ENCODE data around the gene ATP2B2. TPM values are rescaled to one million over a fixed set of nuclear protein-coding genes. Genes with fewer than 3 reads are reported as not detected.

ATP2B2 gene
- total and polyA plus RNA-seq, 2 experiments from 2014 or later = 0.42 to 0.63 TPM

DNA sequence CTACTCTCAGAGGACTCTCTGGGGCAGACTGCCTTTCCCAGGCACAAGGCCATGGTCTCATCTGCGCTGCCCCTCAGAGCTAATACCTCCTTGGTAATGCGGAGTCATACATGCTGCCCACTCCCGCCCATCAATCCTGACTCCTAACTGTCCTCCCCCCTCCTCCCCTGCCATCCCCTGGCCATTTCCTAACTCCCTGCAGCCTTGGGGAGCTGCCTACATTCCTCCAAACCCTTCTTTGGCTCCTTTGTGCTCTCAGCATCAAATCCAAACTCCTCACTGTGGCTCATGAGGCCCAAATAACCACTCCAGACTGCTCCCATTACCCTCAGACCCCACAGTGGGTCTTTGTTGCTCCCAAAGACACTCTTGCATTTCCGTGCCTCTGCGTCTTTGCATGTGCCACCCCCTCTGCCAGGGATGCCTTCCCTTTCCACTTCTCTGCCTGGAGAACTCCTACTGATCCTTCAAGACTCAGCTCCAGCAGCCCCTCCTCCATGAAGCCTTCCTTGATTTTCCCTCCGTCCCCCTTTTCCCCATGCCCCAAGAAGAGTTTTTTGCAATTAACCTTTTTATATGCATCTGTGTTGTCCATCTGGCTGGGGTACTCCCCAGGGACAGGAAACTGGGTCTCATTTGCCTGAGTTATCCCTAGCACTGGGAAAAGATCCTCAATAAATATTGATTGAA is 5.5 kb upstream of the ATP2B2 start:
- Histone ChIP-seq H3K27ac (ENCODE audit: low read depth) (no peak overlapping the region), H3K9me2 (ENCODE audit: insufficient read depth) (no peaks in the 10 kb centered on the region), H3F3A (replicated peaks; ENCODE audit: low read depth) (no peaks in the 10 kb centered on the region), H3K79me2 (replicated peaks; ENCODE audit: insufficient read depth) (no peaks in the 10 kb centered on the region), H3K4me3 (no peak overlapping the region), H3K4me1 (ENCODE audit: insufficient read depth) (no peaks in the 10 kb centered on the region; the same call in 1 of the 2 replicates), H3K27me3 (ENCODE audit: insufficient read depth) (no peaks in the 10 kb centered on the region), H3K4me2 (no peak overlapping the region), H2AFZ (no peak overlapping the region; the same call in 1 of the 2 replicates), H4K20me1 (replicated peaks; ENCODE audit: insufficient read depth) (no peaks in the 10 kb centered on the region), H3K36me3 (ENCODE audit: insufficient read depth) (no peaks in the 10 kb centered on the region)
- DNase-seq (ENCODE audit: low spot score) (no peak), ATAC-seq (no peak)
- Mint-ChIP-seq H3K4me3 (no peak overlapping the region), H3K9me3 (no peaks in the 10 kb centered on the region), H3K4me1 (peaks cover 25% of the 10 kb centered on the region), H3K36me3 (ENCODE audit: low read depth) (no peaks in the 10 kb centered on the region), H3K27me3 (ENCODE audit: insufficient read depth, low read depth, poor library complexity) (peaks cover 10% of the 10 kb centered on the region), H3K27ac (peak overlapping the region; percentile 35)
- TF ChIP-seq, protein P1, sequence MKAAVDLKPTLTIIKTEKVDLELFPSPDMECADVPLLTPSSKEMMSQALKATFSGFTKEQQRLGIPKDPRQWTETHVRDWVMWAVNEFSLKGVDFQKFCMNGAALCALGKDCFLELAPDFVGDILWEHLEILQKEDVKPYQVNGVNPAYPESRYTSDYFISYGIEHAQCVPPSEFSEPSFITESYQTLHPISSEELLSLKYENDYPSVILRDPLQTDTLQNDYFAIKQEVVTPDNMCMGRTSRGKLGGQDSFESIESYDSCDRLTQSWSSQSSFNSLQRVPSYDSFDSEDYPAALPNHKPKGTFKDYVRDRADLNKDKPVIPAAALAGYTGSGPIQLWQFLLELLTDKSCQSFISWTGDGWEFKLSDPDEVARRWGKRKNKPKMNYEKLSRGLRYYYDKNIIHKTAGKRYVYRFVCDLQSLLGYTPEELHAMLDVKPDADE (IDR thresholded peaks at IDR 0.05) = no peak
- TF ChIP-seq STAT1 (IDR thresholded peaks at IDR 0.05; ENCODE audit: unreplicated experiment) (no peak), NANOG (IDR thresholded peaks at IDR 0.05; ENCODE audit: borderline replicate concordance) (no peak), EZH2phosphoT487 (IDR thresholded peaks at IDR 0.05; ENCODE audit: unreplicated experiment) (no peak), ZNF331 (CRISPR knock-in tag; IDR thresholded peaks at IDR 0.05; ENCODE audit: low read depth) (no peak), ZNF114 (CRISPR knock-in tag; IDR thresholded peaks at IDR 0.05) (no peak), EZH2 (IDR thresholded peaks at IDR 0.05; ENCODE audit: low read depth, unreplicated experiment) (no peak), POLR2AphosphoS5 (IDR thresholded peaks at IDR 0.05; ENCODE audit: low read depth) (no peak), CREB1 (CRISPR knock-in tag; IDR thresholded peaks at IDR 0.05; ENCODE audit: low read depth) (no peak), JUNB (IDR thresholded peaks at IDR 0.05; ENCODE audit: unreplicated experiment) (no peak)
- TF ChIP-seq, protein P2, sequence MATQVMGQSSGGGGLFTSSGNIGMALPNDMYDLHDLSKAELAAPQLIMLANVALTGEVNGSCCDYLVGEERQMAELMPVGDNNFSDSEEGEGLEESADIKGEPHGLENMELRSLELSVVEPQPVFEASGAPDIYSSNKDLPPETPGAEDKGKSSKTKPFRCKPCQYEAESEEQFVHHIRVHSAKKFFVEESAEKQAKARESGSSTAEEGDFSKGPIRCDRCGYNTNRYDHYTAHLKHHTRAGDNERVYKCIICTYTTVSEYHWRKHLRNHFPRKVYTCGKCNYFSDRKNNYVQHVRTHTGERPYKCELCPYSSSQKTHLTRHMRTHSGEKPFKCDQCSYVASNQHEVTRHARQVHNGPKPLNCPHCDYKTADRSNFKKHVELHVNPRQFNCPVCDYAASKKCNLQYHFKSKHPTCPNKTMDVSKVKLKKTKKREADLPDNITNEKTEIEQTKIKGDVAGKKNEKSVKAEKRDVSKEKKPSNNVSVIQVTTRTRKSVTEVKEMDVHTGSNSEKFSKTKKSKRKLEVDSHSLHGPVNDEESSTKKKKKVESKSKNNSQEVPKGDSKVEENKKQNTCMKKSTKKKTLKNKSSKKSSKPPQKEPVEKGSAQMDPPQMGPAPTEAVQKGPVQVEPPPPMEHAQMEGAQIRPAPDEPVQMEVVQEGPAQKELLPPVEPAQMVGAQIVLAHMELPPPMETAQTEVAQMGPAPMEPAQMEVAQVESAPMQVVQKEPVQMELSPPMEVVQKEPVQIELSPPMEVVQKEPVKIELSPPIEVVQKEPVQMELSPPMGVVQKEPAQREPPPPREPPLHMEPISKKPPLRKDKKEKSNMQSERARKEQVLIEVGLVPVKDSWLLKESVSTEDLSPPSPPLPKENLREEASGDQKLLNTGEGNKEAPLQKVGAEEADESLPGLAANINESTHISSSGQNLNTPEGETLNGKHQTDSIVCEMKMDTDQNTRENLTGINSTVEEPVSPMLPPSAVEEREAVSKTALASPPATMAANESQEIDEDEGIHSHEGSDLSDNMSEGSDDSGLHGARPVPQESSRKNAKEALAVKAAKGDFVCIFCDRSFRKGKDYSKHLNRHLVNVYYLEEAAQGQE (IDR thresholded peaks at IDR 0.05; ENCODE audit: unreplicated experiment) = no peak
- TF ChIP-seq, protein P3, sequence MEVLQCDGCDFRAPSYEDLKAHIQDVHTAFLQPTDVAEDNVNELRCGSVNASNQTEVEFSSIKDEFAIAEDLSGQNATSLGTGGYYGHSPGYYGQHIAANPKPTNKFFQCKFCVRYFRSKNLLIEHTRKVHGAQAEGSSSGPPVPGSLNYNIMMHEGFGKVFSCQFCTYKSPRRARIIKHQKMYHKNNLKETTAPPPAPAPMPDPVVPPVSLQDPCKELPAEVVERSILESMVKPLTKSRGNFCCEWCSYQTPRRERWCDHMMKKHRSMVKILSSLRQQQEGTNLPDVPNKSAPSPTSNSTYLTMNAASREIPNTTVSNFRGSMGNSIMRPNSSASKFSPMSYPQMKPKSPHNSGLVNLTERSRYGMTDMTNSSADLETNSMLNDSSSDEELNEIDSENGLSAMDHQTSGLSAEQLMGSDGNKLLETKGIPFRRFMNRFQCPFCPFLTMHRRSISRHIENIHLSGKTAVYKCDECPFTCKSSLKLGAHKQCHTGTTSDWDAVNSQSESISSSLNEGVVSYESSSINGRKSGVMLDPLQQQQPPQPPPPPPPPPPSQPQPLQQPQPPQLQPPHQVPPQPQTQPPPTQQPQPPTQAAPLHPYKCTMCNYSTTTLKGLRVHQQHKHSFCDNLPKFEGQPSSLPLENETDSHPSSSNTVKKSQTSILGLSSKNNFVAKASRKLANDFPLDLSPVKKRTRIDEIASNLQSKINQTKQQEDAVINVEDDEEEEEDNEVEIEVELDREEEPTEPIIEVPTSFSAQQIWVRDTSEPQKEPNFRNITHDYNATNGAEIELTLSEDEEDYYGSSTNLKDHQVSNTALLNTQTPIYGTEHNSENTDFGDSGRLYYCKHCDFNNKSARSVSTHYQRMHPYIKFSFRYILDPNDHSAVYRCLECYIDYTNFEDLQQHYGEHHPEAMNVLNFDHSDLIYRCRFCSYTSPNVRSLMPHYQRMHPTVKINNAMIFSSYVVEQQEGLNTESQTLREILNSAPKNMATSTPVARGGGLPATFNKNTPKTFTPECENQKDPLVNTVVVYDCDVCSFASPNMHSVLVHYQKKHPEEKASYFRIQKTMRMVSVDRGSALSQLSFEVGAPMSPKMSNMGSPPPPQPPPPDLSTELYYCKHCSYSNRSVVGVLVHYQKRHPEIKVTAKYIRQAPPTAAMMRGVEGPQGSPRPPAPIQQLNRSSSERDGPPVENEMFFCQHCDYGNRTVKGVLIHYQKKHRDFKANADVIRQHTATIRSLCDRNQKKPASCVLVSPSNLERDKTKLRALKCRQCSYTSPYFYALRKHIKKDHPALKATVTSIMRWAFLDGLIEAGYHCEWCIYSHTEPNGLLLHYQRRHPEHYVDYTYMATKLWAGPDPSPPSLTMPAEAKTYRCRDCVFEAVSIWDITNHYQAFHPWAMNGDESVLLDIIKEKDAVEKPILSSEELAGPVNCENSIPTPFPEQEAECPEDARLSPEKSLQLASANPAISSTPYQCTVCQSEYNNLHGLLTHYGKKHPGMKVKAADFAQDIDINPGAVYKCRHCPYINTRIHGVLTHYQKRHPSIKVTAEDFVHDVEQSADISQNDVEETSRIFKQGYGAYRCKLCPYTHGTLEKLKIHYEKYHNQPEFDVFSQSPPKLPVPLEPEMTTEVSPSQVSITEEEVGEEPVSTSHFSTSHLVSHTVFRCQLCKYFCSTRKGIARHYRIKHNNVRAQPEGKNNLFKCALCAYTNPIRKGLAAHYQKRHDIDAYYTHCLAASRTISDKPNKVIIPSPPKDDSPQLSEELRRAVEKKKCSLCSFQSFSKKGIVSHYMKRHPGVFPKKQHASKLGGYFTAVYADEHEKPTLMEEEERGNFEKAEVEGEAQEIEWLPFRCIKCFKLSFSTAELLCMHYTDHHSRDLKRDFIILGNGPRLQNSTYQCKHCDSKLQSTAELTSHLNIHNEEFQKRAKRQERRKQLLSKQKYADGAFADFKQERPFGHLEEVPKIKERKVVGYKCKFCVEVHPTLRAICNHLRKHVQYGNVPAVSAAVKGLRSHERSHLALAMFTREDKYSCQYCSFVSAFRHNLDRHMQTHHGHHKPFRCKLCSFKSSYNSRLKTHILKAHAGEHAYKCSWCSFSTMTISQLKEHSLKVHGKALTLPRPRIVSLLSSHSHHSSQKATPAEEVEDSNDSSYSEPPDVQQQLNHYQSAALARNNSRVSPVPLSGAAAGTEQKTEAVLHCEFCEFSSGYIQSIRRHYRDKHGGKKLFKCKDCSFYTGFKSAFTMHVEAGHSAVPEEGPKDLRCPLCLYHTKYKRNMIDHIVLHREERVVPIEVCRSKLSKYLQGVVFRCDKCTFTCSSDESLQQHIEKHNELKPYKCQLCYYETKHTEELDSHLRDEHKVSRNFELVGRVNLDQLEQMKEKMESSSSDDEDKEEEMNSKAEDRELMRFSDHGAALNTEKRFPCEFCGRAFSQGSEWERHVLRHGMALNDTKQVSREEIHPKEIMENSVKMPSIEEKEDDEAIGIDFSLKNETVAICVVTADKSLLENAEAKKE (CRISPR knock-in tag; IDR thresholded peaks at IDR 0.05) = no peak
- TF ChIP-seq, protein P4, sequence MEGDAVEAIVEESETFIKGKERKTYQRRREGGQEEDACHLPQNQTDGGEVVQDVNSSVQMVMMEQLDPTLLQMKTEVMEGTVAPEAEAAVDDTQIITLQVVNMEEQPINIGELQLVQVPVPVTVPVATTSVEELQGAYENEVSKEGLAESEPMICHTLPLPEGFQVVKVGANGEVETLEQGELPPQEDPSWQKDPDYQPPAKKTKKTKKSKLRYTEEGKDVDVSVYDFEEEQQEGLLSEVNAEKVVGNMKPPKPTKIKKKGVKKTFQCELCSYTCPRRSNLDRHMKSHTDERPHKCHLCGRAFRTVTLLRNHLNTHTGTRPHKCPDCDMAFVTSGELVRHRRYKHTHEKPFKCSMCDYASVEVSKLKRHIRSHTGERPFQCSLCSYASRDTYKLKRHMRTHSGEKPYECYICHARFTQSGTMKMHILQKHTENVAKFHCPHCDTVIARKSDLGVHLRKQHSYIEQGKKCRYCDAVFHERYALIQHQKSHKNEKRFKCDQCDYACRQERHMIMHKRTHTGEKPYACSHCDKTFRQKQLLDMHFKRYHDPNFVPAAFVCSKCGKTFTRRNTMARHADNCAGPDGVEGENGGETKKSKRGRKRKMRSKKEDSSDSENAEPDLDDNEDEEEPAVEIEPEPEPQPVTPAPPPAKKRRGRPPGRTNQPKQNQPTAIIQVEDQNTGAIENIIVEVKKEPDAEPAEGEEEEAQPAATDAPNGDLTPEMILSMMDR (conservative IDR thresholded peaks at IDR 0.05; ENCODE audit: low read depth in 2 of 2) = no peak

All from GM23338 (cell line).